Progenitor cell of endocrine pancreas (in vitro differentiated cells): ENCODE measurements around the gene TRAF3IP3. TPM values are rescaled to one million over a fixed set of nuclear protein-coding genes. Genes with fewer than 3 reads are reported as not detected.

Experiments
- DNase-seq: peaks from one replicate; pipeline ENCODE4 v3.0.0; 2021; ENCODE audit warnings: low spot score; ENCODE audit not compliant: unreplicated experiment
- H3K27ac Mint-ChIP-seq: 2 replicates; pipeline ENCODE4 v1.8.0; 2021; ENCODE audit warnings: mild to moderate bottlenecking, moderate library complexity, mixed read lengths
- H3K27me3 Mint-ChIP-seq: 2 replicates; pipeline ENCODE4 v1.8.0; 2021; ENCODE audit warnings: mixed read lengths
- H3K36me3 Mint-ChIP-seq: 2 replicates; pipeline ENCODE4 v1.8.0; 2022; ENCODE audit warnings: mixed read lengths; ENCODE audit not compliant: insufficient read depth
- H3K4me1 Mint-ChIP-seq: 2 replicates; pipeline ENCODE4 v1.8.0; 2021; ENCODE audit warnings: low read depth, mixed read lengths
- H3K4me3 Mint-ChIP-seq: 2 replicates; pipeline ENCODE4 v1.8.0; 2021; ENCODE audit warnings: low read depth, mild to moderate bottlenecking, moderate library complexity, mixed read lengths
- H3K9me3 Mint-ChIP-seq: 2 replicates; pipeline ENCODE4 v1.8.0; 2021; ENCODE audit warnings: low read depth, mixed read lengths
- total RNA-seq: library from RNA; stranded (reverse); gene quantifications from 2 replicates; pipeline ENCODE4 v1.2.1, GENCODE V29; 2021
- TF ChIP-seq, protein P1 (sequence below): fragments of 200-600 bp; sonication (generic); IDR thresholded peaks from one replicate; pipeline ENCODE4 v1.5.0; 2021; ENCODE audit warnings: antibody characterized with exemption, mild to moderate bottlenecking; ENCODE audit not compliant: unreplicated experiment

TRAF3IP3 gene
- total RNA-seq, 1 donor from 2014 or later: not detected

DNA sequence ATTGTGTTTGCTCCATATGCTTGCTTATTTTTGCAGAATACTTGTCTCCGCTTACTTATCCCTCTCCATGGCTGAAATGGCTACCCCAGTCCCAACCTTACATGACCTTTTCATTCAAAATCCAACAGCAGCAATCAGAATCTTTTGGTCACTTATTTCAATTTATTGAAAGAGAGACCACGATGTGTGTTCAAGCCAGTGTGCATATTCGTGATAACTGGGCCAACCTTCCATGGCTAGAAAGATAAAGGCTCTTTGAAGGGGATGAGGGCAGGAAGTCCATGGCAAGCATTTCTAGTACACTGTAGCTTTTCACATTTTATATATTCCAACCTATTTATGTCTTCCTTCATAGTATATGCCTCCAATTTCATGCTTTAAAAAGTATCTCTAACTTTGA, 28.1 kb upstream of the TRAF3IP3 start:
- Mint-ChIP-seq H3K9me3 (peaks cover 4% of the 10 kb centered on the region), H3K4me3 (no peak overlapping the region), H3K27me3 (peaks cover 6% of the 10 kb centered on the region), H3K36me3 (no peaks in the 10 kb centered on the region), H3K4me1 (no peaks in the 10 kb centered on the region), H3K27ac (no peak overlapping the region)
- no peak for DNase-seq
- TF ChIP-seq, protein P1, sequence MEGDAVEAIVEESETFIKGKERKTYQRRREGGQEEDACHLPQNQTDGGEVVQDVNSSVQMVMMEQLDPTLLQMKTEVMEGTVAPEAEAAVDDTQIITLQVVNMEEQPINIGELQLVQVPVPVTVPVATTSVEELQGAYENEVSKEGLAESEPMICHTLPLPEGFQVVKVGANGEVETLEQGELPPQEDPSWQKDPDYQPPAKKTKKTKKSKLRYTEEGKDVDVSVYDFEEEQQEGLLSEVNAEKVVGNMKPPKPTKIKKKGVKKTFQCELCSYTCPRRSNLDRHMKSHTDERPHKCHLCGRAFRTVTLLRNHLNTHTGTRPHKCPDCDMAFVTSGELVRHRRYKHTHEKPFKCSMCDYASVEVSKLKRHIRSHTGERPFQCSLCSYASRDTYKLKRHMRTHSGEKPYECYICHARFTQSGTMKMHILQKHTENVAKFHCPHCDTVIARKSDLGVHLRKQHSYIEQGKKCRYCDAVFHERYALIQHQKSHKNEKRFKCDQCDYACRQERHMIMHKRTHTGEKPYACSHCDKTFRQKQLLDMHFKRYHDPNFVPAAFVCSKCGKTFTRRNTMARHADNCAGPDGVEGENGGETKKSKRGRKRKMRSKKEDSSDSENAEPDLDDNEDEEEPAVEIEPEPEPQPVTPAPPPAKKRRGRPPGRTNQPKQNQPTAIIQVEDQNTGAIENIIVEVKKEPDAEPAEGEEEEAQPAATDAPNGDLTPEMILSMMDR: no peak

DNA sequence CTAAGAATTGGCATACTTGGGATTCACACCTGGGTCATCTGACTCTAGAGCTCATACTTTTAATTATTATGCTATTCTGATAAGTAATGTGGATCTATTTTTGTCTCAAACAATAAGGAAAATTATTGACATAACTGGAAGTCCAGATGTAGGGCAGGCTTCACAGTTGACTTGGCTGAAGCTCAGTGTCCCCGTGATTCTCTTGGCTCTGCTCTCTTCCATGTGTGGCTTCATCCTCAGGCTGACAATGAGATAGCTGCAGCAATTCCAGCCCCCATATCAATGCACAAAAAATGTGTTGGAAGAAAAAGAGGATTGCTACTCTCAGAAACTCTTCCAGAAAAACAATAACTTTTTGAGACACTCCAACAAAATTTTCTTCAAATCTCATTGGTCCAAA, 27.4 kb upstream of the TRAF3IP3 start:
- no peak for DNase-seq

DNA sequence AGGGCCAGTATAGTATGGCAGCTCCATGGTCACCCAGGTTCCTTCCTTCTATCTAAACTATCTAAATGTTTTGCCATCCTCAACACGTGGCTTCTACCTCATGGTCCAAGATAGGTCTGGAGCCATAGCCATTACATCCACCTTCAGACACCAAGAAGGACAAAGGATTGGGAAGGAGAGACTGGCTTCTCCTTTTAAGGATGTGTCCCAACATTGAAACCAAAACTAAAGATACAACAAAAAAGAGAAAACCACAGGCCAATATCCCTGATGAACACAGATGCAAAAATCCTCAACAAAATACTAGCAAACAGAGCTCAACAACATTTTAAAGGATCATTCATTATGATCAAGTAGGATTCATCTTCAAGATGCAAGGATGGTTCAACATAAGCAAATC, 26.4 kb upstream of the TRAF3IP3 start:
- Mint-ChIP-seq H3K4me1 (no peaks in the 10 kb centered on the region), H3K9me3 (peaks cover 4% of the 10 kb centered on the region), H3K36me3 (no peaks in the 10 kb centered on the region), H3K27ac (no peak overlapping the region), H3K4me3 (no peak overlapping the region), H3K27me3 (peaks cover 9% of the 10 kb centered on the region)
- TF ChIP-seq, protein P1: no peak
- no peak for DNase-seq

More for the DNA sequence above, 27.4 kb upstream of the TRAF3IP3 start:
- peaks cover 4% of the 10 kb centered on the region for H3K9me3 Mint-ChIP-seq
- H3K36me3 Mint-ChIP-seq: no peaks in the 10 kb centered on the region
- H3K4me1 Mint-ChIP-seq: no peaks in the 10 kb centered on the region
- TF ChIP-seq, protein P1: no peak
- no peak overlapping the region for H3K4me3 Mint-ChIP-seq
- no peak overlapping the region for H3K27ac Mint-ChIP-seq
- H3K27me3 Mint-ChIP-seq: peaks cover 6% of the 10 kb centered on the region

DNA sequence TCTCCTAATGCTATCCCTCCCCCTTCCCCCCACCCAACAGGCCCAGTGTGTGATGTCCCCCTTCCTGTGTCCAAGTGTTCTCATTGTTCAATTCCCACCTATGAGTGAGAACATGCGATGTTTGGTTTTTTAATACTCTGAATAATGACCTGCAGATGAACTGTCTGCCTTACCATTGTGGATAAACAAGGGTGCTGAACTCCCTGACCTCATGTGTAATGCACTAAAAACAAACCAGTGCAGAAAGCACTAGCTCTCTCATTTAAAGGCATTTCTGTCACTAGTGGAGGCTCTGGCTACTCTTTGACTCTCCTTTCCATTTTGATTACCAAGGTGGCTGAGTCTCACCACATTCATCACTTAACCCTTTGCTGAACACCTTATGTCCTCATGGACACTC, 23.1 kb upstream of the TRAF3IP3 start:
- no peak for DNase-seq
- Mint-ChIP-seq H3K4me3 (no peak overlapping the region), H3K27me3 (peaks cover 14% of the 10 kb centered on the region), H3K27ac (no peak overlapping the region), H3K36me3 (no peaks in the 10 kb centered on the region), H3K9me3 (peaks cover 4% of the 10 kb centered on the region), H3K4me1 (no peaks in the 10 kb centered on the region)
- TF ChIP-seq, protein P1: no peak

DNA sequence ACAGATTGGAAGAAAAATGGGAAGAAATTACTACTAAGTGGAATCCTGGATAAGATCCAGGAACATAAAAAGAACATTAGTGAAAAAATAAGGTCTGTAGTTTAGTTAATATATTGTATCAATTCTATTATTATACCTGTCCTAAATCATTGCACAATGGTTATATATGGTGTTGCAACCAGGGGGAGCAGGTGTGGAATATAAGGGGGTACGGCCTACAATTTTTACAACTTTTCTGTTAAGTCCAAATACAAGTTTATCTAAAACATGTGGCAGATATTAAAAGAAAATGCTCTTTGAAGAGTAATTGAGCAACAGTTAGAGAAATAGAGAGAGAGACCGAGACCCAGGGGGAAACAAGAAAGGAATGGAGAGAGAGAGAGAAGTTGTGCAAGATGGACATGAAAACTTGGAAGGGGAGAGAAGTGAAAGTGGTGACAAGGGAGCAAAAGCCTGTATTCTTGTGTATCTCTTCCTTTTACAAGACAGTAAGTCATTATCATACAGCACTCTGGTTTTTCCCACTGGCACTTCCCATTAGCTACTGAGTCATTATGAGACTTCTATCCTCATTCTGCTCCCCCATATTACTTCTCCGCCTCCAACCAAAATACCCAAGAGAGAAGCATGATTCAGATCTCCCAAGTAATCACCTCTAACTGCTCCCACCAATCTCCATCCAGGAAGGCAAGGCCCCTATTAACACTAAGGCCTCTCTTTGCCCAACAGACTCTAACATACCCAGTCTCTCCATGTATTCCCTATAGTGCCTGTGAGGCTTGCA, 22.3 kb upstream of the TRAF3IP3 start:
- no peaks in the 10 kb centered on the region for H3K4me1 Mint-ChIP-seq
- no peak for DNase-seq
- H3K27ac Mint-ChIP-seq: no peak overlapping the region
- peaks cover 4% of the 10 kb centered on the region for H3K9me3 Mint-ChIP-seq
- no peaks in the 10 kb centered on the region for H3K36me3 Mint-ChIP-seq
- peaks cover 14% of the 10 kb centered on the region for H3K27me3 Mint-ChIP-seq
- H3K4me3 Mint-ChIP-seq: no peak overlapping the region
- TF ChIP-seq, protein P1: no peak
